ENCODE data around the gene RNPS1. TPM values are rescaled to one million over a fixed set of nuclear protein-coding genes. Genes with fewer than 3 reads are reported as not detected.

The RNPS1 gene
- total RNA-seq, 1 donor from 2014 or later = 369 TPM

- Mint-ChIP-seq H3K9me3 (no peaks in the 10 kb centered on the region), H3K27ac (no peak overlapping the region), H3K4me3 (ENCODE audit: low read depth) (no peak overlapping the region), H3K36me3 (ENCODE audit: low read depth) (peaks cover 47% of the 10 kb centered on the region), H3K4me1 (ENCODE audit: low read depth) (peaks cover 29% of the 10 kb centered on the region), H3K27me3 (ENCODE audit: low read depth) (no peaks in the 10 kb centered on the region)
- intact Hi-C loops (cut with micrococcal nuclease) = no loop called here
- no peak for DNase-seq (ENCODE audit: low spot score)
Observed at GRCh38 chr16:2208772-2209171, 59.2 kb downstream of the RNPS1 start.

GRCh38 chr16:2208308-2208707 lies 59.6 kb downstream of the RNPS1 start:
- Mint-ChIP-seq H3K27ac (no peak overlapping the region), H3K9me3 (no peaks in the 10 kb centered on the region), H3K36me3 (ENCODE audit: low read depth) (peaks cover 43% of the 10 kb centered on the region), H3K27me3 (ENCODE audit: low read depth) (no peaks in the 10 kb centered on the region), H3K4me3 (ENCODE audit: low read depth) (no peak overlapping the region), H3K4me1 (ENCODE audit: low read depth) (peaks cover 28% of the 10 kb centered on the region)
- intact Hi-C loops (cut with micrococcal nuclease) = no loop called here
- DNase-seq (ENCODE audit: low spot score) = no peak

GRCh38 chr16:2207872-2208271 lies 60.1 kb downstream of the RNPS1 start:
- no peak for DNase-seq (ENCODE audit: low spot score)
- H3K27ac Mint-ChIP-seq = peak overlapping the region; percentile 25
- intact Hi-C loops (cut with micrococcal nuclease) = no loop called here
- H3K4me3 Mint-ChIP-seq (ENCODE audit: low read depth) = peak overlapping the region; percentile 64
- no peaks in the 10 kb centered on the region for H3K27me3 Mint-ChIP-seq (ENCODE audit: low read depth)
- H3K4me1 Mint-ChIP-seq (ENCODE audit: low read depth) = peaks cover 25% of the 10 kb centered on the region
- H3K36me3 Mint-ChIP-seq (ENCODE audit: low read depth) = peaks cover 38% of the 10 kb centered on the region
- no peaks in the 10 kb centered on the region for H3K9me3 Mint-ChIP-seq

- intact Hi-C loops (cut with micrococcal nuclease) = no loop called here
- Mint-ChIP-seq H3K9me3 (no peaks in the 10 kb centered on the region), H3K4me3 (ENCODE audit: low read depth) (peak overlapping the region; percentile 74), H3K36me3 (ENCODE audit: low read depth) (peaks cover 30% of the 10 kb centered on the region), H3K27ac (peak overlapping the region; percentile 25), H3K4me1 (ENCODE audit: low read depth) (peaks cover 19% of the 10 kb centered on the region), H3K27me3 (ENCODE audit: low read depth) (peaks cover 6% of the 10 kb centered on the region)
- DNase-seq (ENCODE audit: low spot score) = no peak
Observed at GRCh38 chr16:2206780-2207433, 61.0 kb downstream of the RNPS1 start.

- Mint-ChIP-seq H3K36me3 (ENCODE audit: low read depth) (peaks cover 26% of the 10 kb centered on the region), H3K4me3 (ENCODE audit: low read depth) (peak overlapping the region; percentile 74), H3K4me1 (ENCODE audit: low read depth) (peaks cover 18% of the 10 kb centered on the region), H3K9me3 (no peaks in the 10 kb centered on the region), H3K27ac (peak overlapping the region; percentile 44), H3K27me3 (ENCODE audit: low read depth) (peaks cover 10% of the 10 kb centered on the region)
- no peak for DNase-seq (ENCODE audit: low spot score)
- intact Hi-C loops (cut with micrococcal nuclease) = no loop called here
Observed at GRCh38 chr16:2206420-2206779, 61.5 kb downstream of the RNPS1 start.

- H3K4me1 Mint-ChIP-seq (ENCODE audit: low read depth) = peaks cover 18% of the 10 kb centered on the region
- H3K36me3 Mint-ChIP-seq (ENCODE audit: low read depth) = peaks cover 26% of the 10 kb centered on the region
- H3K27me3 Mint-ChIP-seq (ENCODE audit: low read depth) = peaks cover 10% of the 10 kb centered on the region
- H3K9me3 Mint-ChIP-seq = no peaks in the 10 kb centered on the region
- intact Hi-C loops (cut with micrococcal nuclease) = loop anchor here (1.0 kb wide), 1 partner anchor 17 kb away; the partner anchor contains the start of gene E4F1
- DNase-seq (ENCODE audit: low spot score) = no peak
- peak overlapping the region; percentile 74 for H3K4me3 Mint-ChIP-seq (ENCODE audit: low read depth)
- peak overlapping the region; percentile 69 for H3K27ac Mint-ChIP-seq
Observed at GRCh38 chr16:2205967-2206313, 62.0 kb downstream of the RNPS1 start.

GRCh38 chr16:2205104-2205966 lies 62.6 kb downstream of the RNPS1 start, which contains the start of gene MLST8:
TSS of gene MLST8 (plus strand) at chr16:2205454. CDS start at chr16:2206086, 632 bp downstream.
- intact Hi-C loops (cut with micrococcal nuclease) = loop anchor here (1.0 kb wide), 1 partner anchor 18 kb away; the partner anchor contains the start of gene E4F1
- Mint-ChIP-seq H3K9me3 (no peaks in the 10 kb centered on the region), H3K4me1 (ENCODE audit: low read depth) (peaks cover 18% of the 10 kb centered on the region), H3K27ac (peak within 1 kb of the TSS; percentile 69), H3K4me3 (ENCODE audit: low read depth) (peak within 1 kb of the TSS; percentile 81), H3K27me3 (ENCODE audit: low read depth) (peaks cover 12% of the 10 kb centered on the region), H3K36me3 (ENCODE audit: low read depth) (peaks cover 26% of the 10 kb centered on the region)
- peak; percentile 89 for DNase-seq (ENCODE audit: low spot score)

- peaks cover 26% of the 10 kb centered on the region for H3K36me3 Mint-ChIP-seq (ENCODE audit: low read depth)
Observed at GRCh38 chr16:2204416-2205103, 63.4 kb downstream of the RNPS1 start.

More at GRCh38 chr16:2204416-2205103, 63.4 kb downstream of the RNPS1 start:
- Mint-ChIP-seq H3K4me1 (ENCODE audit: low read depth) (peaks cover 18% of the 10 kb centered on the region), H3K27me3 (ENCODE audit: low read depth) (peaks cover 18% of the 10 kb centered on the region), H3K4me3 (ENCODE audit: low read depth) (peak overlapping the region; percentile 81), H3K9me3 (no peaks in the 10 kb centered on the region), H3K27ac (peak overlapping the region; percentile 24)
- intact Hi-C loops (cut with micrococcal nuclease) = loop anchor here (1.0 kb wide), 1 partner anchor 19 kb away; the partner anchor contains the start of gene E4F1
- no peak for DNase-seq (ENCODE audit: low spot score)

Other genes starting within 250 kb of the RNPS1 start
- 4.2 and 5.1 TPM in 2 replicates for gene NPW, start 248.3 kb downstream of the RNPS1 start, total RNA-seq
- 2.3 and 2.6 TPM in 2 replicates for gene NHERF2, start 241.2 kb downstream of the RNPS1 start, total RNA-seq
- 43.5 and 54.7 TPM in 2 replicates for gene NTHL1, start 220.3 kb downstream of the RNPS1 start, total RNA-seq
- 89.7 and 92.8 TPM in 2 replicates for gene TSC2, start 220.1 kb downstream of the RNPS1 start, total RNA-seq
- 86.9 and 94.4 TPM in 2 replicates for gene PKD1, start 132.2 kb downstream of the RNPS1 start, total RNA-seq
- gene RAB26, start 119.5 kb downstream of the RNPS1 start, total RNA-seq = 0.46 and 0.59 TPM in 2 replicates
- gene TRAF7, start 112.3 kb downstream of the RNPS1 start, total RNA-seq = 69.8 and 70.7 TPM in 2 replicates
- gene CASKIN1, start 71.5 kb downstream of the RNPS1 start, total RNA-seq = 0.48 and 1.0 TPM in 2 replicates
- 54.3 and 56.4 TPM in 2 replicates for gene MLST8, start 62.7 kb downstream of the RNPS1 start, total RNA-seq
- gene BRICD5, start 57.3 kb downstream of the RNPS1 start, total RNA-seq = 24.6 and 25.2 TPM in 2 replicates
- gene PGP, start 53.3 kb downstream of the RNPS1 start, total RNA-seq = 36.1 and 37.7 TPM in 2 replicates
- gene E4F1, start 44.5 kb downstream of the RNPS1 start, total RNA-seq = 29.3 and 30.0 TPM in 2 replicates
- 1.7 and 2.2 TPM in 2 replicates for gene DNASE1L2, start 31.7 kb downstream of the RNPS1 start, total RNA-seq
- gene ECI1, start 16.5 kb downstream of the RNPS1 start, total RNA-seq = 40.4 and 45.1 TPM in 2 replicates
- 11.1 and 12.5 TPM in 2 replicates for gene ABCA3, start 72.6 kb upstream of the RNPS1 start, total RNA-seq
- gene CCNF, start 161.3 kb upstream of the RNPS1 start, total RNA-seq = 48.4 and 48.9 TPM in 2 replicates
- gene TEDC2, start 192.0 kb upstream of the RNPS1 start, total RNA-seq = 31.8 and 34.6 TPM in 2 replicates
- gene NTN3, start 203.2 kb upstream of the RNPS1 start, total RNA-seq = 0.28 TPM in 1 of 2 replicates, not detected in the other
- 19.6 and 21.4 TPM in 2 replicates for gene TBC1D24, start 207.0 kb upstream of the RNPS1 start, total RNA-seq
- gene ATP6V0C, start 245.8 kb upstream of the RNPS1 start, total RNA-seq = 114 and 119 TPM in 2 replicates

Measured in activated T-helper 2 cell treated with anti-CD3 and anti-CD28 coated beads, Interferon-gamma antibody, Interleukin-2, Interleukin-4, amounts not matched to agents 10 μg/mL and 5 μg/mL and 100 μg/mL, durations not matched to agents 14 hours and 24 hours and 36 hours (primary cell).